Naive B cell (primary cell): ENCODE results near the gene AP3S2. TPM values are rescaled to one million over a fixed set of nuclear protein-coding genes. Genes with fewer than 3 reads are reported as not detected.
"Not testable (repeated sequence)": the region's sequence is repeated elsewhere in the genome, so short reads cannot be mapped to it uniquely, and the experiment has no call there.

Experiments
- ATAC-seq, 2 donors: fragments of 150-1000 bp; cut with Tn5 transposase; 2 replicates each; pipeline ENCODE4 v1.10.0; 2021; ENCODE audit warnings: low read depth in 2 of 2, mild to moderate bottlenecking in 2 of 2, moderate library complexity in 2 of 2
- DNase-seq: peaks from one replicate; pipeline ENCODE4 v3.0.0; 2022
- H3K27ac Mint-ChIP-seq, 6 donors: one replicate each; pipeline ENCODE4 v1.8.0; 2020 to 2022; ENCODE audit warnings: mild to moderate bottlenecking in 6 of 6, mixed read lengths in 6 of 6, moderate library complexity in 5 of 6, inconsistent platforms in 2 of 6
- H3K27me3 Mint-ChIP-seq, 3 donors: one replicate each; pipeline ENCODE4 v1.8.0; 2021 to 2022; ENCODE audit warnings: mixed read lengths in 3 of 3, mild to moderate bottlenecking in 1 of 3
- H3K36me3 Mint-ChIP-seq, 2 donors: one replicate each; pipeline ENCODE4 v1.8.0; 2020 to 2022; ENCODE audit warnings: mixed read lengths in 2 of 2, inconsistent platforms in 1 of 2, mild to moderate bottlenecking in 1 of 2
- H3K4me1 Mint-ChIP-seq, 3 donors: one replicate each; pipeline ENCODE4 v1.8.0; 2020 to 2022; ENCODE audit warnings: mixed read lengths in 3 of 3, inconsistent platforms in 1 of 3, mild to moderate bottlenecking in 1 of 3, moderate library complexity in 1 of 3
- H3K4me3 Mint-ChIP-seq, 8 donors: one replicate each; pipeline ENCODE4 v1.8.0; 2020 to 2022; ENCODE audit warnings: mild to moderate bottlenecking in 8 of 8, mixed read lengths in 8 of 8, moderate library complexity in 8 of 8, inconsistent platforms in 2 of 8
- H3K9me3 Mint-ChIP-seq, 7 donors: one replicate each; pipeline ENCODE4 v1.8.0; 2020 to 2022; ENCODE audit warnings: mixed read lengths in 7 of 7, mild to moderate bottlenecking in 5 of 7, inconsistent platforms in 2 of 7, moderate library complexity in 1 of 7
- polyA plus RNA-seq, 6 donors: library from polyadenylated mRNA; unstranded; fragments of 300-500 nt; fragmentation: Illumina TruSeq; gene quantifications; one replicate each; pipeline ENCODE4 v1.2.3, GENCODE V29; 2021; ENCODE audit warnings: low read depth in 6 of 6

Gene AP3S2
- polyA plus RNA-seq, 6 donors from 2014 or later = 19.3 to 40.9 (median 35.9) TPM

DNA sequence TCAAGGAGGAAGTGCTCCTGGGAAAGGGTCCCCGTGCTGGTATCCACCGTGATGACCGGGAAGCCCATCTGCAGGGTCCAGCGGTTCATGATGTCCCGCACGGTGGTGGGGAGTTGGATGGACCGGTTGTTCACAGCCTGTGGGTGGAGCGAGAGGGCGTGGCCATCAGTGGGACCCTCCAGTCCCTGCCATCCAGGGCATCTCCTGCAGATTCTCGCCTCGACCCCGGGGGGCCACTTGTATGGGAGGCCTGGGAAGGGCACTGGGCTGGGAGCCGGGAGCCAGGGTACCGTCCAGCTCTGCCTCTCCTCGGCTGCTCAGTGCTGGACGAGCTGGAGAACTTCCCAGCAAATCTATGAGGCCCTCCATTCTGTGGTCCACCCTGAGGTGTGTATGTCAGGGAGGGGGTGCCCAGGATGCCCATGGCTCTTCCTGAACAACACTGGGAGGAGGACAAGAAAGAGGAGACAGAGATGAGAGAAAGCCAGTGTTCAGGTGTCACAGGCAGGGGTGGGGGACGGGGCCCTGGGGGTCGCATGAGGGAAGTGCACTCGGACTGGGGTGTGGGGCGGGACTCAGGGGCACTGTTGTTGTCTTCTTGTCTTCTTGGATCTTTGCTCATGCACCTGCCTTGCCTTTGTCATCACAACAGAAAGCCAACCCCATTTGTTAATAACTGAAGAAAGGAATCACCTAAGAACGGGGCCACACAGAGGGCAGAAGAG lies 92.2 kb downstream of the AP3S2 start:
- no peak overlapping the region for H3K27ac Mint-ChIP-seq

DNA sequence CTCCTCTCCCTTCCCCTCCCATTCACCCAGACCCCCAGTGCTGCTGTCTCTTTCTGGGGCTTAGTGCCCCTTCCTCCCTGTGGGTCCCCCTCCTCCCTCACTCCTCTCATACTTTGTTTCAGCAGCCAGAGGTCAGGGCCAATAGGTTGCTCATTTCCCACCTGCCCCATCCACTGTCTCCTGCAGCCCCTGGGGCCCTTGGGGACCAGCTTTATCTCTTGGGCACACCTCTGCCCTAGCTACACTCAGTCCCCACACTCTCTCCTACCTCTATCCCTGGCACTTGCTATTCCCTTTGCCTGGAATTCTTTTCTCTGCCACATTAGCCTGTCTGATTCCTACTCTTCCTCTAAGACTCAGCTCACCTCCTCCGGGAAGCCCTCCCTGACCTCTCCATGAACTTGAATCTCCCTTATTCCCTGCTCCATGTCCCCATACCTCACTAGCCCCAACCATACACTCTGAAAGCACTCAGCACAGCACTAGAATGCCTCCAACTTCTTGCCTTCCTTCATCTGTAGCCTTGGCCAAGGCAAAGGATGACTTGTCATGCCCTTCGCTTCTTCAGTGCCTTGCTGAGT lies 93.8 kb downstream of the AP3S2 start:
- Mint-ChIP-seq H3K36me3 (no peaks in the 10 kb centered on the region), H3K27me3 (peaks cover 0 to 26% (median 24%) of the 10 kb centered on the region in 3 donors), H3K4me3 (no peak overlapping the region), H3K9me3 (peaks cover 0 to 20% (median 8%) of the 10 kb centered on the region in 7 donors), H3K4me1 (peaks cover 0 to 10% (median 6%) of the 10 kb centered on the region in 3 donors), H3K27ac (peak overlapping the region in 2 of 6 donors; percentile 3 to 79)
- ATAC-seq (no peak), DNase-seq (no peak)

More for the DNA sequence above, 92.2 kb downstream of the AP3S2 start:
- Mint-ChIP-seq H3K9me3 (peaks cover 0 to 6% (median 2%) of the 10 kb centered on the region in 7 donors), H3K36me3 (no peaks in the 10 kb centered on the region), H3K4me3 (no peak overlapping the region), H3K4me1 (peaks cover 0 to 10% (median 6%) of the 10 kb centered on the region in 3 donors), H3K27me3 (peaks cover 0 to 26% (median 24%) of the 10 kb centered on the region in 3 donors)
- no peak for ATAC-seq
- DNase-seq = no peak

DNA sequence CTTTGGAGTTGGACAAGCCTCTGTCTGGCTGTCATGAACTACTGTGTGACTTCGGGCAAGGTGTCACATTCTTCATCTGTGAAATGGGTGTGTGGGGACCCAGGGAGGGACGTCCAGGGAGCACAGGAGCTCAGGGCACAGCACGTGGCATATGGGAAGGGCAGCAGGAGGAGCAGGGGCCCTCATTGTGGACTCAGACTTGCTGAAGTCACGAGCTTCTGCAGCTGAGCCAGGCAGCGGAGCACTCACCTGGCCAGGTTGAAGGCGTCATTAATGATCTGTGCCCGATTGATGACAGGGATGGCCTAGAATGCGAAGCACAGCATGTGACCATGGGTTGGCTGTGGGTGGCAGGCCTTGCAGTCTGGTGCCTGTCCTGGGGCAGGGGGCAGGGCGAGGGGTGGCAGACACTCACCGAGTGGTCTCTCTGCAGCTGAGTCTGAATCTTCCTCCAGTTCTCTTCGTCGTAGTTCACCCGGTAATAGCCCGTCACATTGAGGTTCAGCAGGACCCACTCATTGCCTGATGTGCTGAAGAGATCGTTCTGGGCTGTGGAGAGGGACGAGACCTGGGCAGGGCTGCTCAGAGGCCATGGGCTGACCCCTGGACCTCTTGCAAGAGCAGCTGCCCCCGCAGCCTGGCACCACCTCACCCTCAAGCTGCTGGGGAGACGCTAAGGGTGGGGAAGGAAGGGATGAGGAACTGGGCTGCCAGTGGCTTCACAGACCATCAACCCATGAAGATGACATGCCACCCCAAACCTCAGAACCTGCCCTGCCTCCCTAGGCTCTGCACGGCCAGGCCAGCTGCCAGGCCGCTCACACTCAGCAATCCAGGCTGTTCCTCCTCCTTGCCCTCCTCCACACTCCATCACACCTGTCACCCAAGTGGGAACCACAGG lies 94.5 kb downstream of the AP3S2 start:
- peak; percentile 44 to 48 for ATAC-seq
- peaks cover 0 to 10% (median 6%) of the 10 kb centered on the region in 3 donors for H3K4me1 Mint-ChIP-seq
- peak overlapping the region in 1 of 6 donors; percentile 79 for H3K27ac Mint-ChIP-seq
- H3K9me3 Mint-ChIP-seq = peaks cover 0 to 21% (median 8%) of the 10 kb centered on the region in 7 donors
- peaks cover 0 to 24% (median 18%) of the 10 kb centered on the region in 3 donors for H3K27me3 Mint-ChIP-seq
- no peak for DNase-seq
- H3K4me3 Mint-ChIP-seq = peak overlapping the region in 1 of 8 donors; percentile 20
- no peaks in the 10 kb centered on the region for H3K36me3 Mint-ChIP-seq

DNA sequence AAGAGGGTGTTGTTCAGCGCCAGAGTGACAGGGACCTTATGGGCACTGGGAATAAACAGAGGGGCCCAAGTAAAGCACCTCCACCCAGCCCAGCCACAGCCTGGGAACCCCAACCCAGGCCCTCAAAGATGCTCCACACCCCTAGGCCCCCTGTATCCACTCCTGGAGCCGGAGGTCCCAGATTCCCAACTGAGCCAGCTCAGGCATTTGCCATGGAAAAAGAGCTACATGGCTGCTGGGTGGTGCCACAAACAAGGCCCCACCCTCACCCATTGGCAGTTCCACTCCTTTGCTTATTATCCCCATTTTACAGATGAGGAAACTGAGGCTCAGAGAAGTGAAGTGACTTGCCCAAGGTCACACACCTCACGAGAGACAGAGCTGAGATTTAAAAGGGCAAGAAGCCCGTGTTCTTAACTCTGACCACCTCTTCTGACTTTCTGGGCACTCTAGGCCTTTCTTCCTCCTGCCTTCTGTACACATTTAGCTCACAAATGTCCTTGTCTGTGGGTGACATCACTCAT lies 96.1 kb downstream of the AP3S2 start:
- Mint-ChIP-seq H3K27me3 (peaks cover 0 to 22% (median 18%) of the 10 kb centered on the region in 3 donors), H3K4me3 (no peak overlapping the region), H3K27ac (no peak overlapping the region), H3K4me1 (peaks cover 0 to 10% (median 6%) of the 10 kb centered on the region in 3 donors), H3K36me3 (no peaks in the 10 kb centered on the region), H3K9me3 (peaks cover 0 to 21% (median 8%) of the 10 kb centered on the region in 7 donors)
- ATAC-seq (no peak), DNase-seq (no peak)

DNA sequence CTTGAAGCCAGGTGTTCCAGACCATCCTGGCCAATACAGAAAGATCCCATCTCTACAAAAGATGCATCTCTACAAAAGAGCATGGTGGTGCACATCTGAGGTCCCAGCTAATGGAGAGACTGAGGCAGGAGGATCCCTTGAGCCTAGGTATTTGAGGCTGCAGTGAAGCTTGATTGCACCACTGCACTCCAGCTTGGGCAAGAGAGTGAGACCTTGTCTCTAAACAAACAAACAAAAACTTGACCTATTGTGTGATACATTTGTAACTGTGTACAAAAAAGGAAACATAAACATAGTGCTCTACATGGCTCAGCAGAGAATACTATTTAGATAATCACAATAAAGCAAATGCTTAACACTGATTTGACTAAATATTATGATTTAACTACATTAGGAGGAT lies 97.8 kb downstream of the AP3S2 start:
- Mint-ChIP-seq H3K27ac (no peak overlapping the region), H3K36me3 (no peaks in the 10 kb centered on the region), H3K27me3 (peaks cover 0 to 10% (median 5%) of the 10 kb centered on the region in 3 donors), H3K4me3 (no peak overlapping the region), H3K4me1 (peaks cover 0 to 10% (median 6%) of the 10 kb centered on the region in 3 donors), H3K9me3 (peaks cover 0 to 21% (median 8%) of the 10 kb centered on the region in 7 donors)
- no peak for DNase-seq
- no peak for ATAC-seq

DNA sequence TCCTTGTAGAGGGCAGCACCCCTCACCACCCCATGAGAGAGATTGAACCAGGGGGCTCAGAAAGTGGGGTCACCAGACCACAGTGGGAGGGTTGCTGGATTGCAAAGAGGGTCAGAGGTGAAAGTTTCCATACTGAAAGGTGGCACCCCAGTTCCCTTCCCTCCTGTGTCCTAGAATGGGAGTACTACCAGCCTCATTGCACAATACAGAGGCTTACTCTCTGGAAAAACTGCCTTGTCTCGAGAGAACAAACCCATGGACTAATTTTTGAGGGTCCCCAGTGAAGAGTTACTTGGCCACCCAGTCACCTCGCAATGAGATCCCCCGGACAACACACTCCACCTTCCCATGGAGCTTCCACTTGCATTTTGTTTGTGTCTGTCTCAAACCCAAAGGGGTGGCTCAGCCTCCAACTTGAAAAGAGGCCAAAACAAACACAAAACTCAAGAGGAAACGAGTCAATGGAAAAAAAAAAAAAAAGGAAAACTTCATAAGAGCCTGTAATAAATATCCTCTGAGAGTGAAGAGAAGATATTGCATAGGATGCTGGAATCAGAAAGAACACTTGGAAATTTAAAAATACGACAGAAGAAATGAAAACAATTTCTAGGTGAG lies 99.1 kb downstream of the AP3S2 start:
- Mint-ChIP-seq H3K9me3 (peaks cover 0 to 21% (median 11%) of the 10 kb centered on the region in 7 donors), H3K27ac (peak overlapping the region in 1 of 6 donors; percentile 19), H3K27me3 (peaks cover 0 to 5% (median 2%) of the 10 kb centered on the region in 3 donors), H3K4me3 (no peak overlapping the region), H3K36me3 (no peaks in the 10 kb centered on the region), H3K4me1 (peaks cover 0 to 4% (median 0%) of the 10 kb centered on the region in 3 donors)
- ATAC-seq (no peak), DNase-seq (no peak)

DNA sequence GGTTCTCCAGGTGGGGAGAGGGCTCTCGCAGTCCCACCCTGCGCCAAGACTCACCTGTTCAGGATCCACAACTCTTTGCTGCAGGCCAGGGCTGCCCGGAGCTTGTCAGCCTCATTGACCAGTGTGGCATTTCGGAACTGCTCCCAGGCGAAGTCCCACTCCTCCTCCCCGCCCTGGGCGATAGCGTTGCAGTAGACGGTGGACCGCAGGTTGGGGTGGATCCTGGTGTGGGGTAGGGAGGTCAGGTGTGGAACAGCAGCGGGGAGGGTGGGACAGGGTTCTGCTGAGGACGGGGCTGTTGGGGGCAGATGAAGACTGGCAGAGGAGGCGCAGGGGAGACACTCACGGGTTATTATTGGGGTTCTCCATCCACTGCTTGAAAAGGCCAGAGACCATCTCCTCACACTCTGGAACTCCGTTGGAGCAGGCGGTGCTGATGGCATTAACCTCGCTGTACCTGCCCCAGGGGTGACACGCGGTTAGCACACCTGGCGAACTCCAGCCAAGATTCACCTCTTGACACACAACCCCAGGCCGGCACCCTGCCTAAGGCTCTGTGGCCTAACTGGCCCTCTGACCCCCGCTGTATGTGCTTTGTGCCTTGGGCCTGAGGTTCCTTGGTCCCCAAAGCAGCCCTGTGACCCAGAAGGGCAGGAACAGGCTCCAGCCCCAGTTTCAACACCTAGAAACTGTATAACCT lies 101.5 kb downstream of the AP3S2 start:
- DNase-seq (no peak), ATAC-seq (no peak)
- Mint-ChIP-seq H3K27ac (no peak overlapping the region), H3K4me3 (no peak overlapping the region), H3K27me3 (peaks cover 0 to 9% (median 5%) of the 10 kb centered on the region in 3 donors), H3K9me3 (peaks cover 0 to 34% (median 20%) of the 10 kb centered on the region in 7 donors), H3K36me3 (no peaks in the 10 kb centered on the region), H3K4me1 (no peaks in the 10 kb centered on the region)

DNA sequence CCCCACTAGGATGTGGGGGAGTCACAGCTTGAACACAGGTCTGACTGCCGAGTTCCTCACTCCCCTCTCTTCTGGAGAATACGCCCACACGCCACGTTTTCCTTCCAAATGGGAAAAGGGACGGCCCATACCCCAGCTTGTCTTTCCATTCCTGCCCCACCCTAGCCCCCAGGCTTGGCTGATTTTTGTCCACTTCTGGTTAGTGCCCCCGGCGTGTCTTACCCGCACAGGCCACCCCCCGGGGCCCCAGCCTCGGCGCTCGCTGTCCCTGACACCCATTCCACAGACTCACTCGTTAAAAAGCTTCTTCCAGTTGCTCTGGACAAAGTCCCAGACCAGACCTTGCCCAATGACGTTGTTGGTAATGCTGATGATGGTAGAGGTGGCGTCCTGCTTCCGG lies 103.1 kb downstream of the AP3S2 start:
- Mint-ChIP-seq H3K36me3 (no peaks in the 10 kb centered on the region), H3K9me3 (peaks cover 0 to 22% (median 12%) of the 10 kb centered on the region in 7 donors), H3K27ac (no peak overlapping the region), H3K4me1 (no peaks in the 10 kb centered on the region), H3K27me3 (peaks cover 0 to 9% (median 5%) of the 10 kb centered on the region in 3 donors), H3K4me3 (no peak overlapping the region)
- ATAC-seq (no peak), DNase-seq (no peak)

DNA sequence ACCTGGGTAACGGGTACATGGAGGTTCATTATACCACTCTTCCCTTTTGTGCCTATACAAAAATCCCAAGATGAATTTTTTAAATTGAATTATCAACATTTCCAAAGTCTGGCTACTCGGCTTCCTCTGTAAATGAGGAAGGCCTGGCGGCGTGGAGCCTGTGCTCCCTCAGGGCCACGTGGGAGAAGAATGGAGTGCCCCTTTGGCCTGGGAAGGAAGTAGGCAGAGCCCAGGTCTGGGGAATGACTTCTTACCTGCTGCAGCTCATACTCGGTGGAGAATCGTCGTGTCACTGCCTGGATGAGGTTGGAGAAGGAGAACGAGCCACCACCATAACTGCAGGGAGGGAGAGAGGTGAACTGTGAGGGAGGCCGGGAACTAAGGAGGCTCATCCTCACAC lies 103.6 kb downstream of the AP3S2 start:
- peaks cover 0 to 17% (median 12%) of the 10 kb centered on the region in 7 donors for H3K9me3 Mint-ChIP-seq
- no peaks in the 10 kb centered on the region for H3K36me3 Mint-ChIP-seq
- H3K27me3 Mint-ChIP-seq = peaks cover 0 to 9% (median 5%) of the 10 kb centered on the region in 3 donors
- no peaks in the 10 kb centered on the region for H3K4me1 Mint-ChIP-seq
- no peak overlapping the region for H3K4me3 Mint-ChIP-seq
- no peak overlapping the region for H3K27ac Mint-ChIP-seq
- ATAC-seq = no peak
- no peak for DNase-seq

DNA sequence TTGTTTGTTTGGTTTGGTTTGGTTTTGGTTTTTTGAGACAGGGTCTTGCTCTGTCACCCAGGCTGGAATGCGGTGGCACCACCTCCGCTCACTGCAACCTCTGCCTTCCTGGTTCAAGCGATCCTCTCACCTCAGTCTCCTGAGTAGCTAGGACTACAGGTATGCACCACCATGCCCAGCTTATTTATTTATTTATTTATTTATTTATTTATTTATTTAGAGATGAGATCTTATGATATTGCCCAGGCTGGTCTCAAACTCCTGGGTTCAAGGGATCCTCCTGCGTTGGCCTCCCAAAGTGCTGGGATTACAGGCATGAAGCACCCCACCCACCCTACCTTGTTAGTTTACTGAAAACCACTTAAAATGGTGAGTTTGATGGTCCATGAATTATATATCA lies 105.2 kb downstream of the AP3S2 start:
- not testable (repeated sequence) for H3K4me3 Mint-ChIP-seq, ATAC-seq, DNase-seq

DNA sequence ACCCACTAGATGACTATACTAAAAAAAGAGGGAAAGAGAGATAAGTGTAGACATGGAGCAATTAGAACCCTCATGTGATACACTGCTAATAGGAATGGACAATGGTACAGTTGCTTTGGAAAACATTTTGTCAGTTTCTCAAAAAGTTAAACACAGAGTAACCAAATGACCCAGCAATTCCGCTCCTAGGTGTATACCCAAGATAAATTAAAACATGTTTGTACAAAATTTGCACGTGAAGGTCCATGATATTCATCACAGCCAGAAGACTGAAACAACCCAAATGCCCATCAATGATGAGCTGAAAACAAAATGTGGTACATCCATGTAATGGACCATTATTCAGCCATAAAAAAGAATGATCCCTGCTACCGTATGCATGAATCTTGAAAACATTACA lies 105.8 kb downstream of the AP3S2 start:
- Mint-ChIP-seq H3K4me3 (no peak overlapping the region), H3K4me1 (no peaks in the 10 kb centered on the region), H3K9me3 (peaks cover 0 to 17% (median 12%) of the 10 kb centered on the region in 7 donors), H3K36me3 (no peaks in the 10 kb centered on the region), H3K27ac (no peak overlapping the region), H3K27me3 (peaks cover 0 to 9% (median 2%) of the 10 kb centered on the region in 3 donors)
- DNase-seq = no peak
- ATAC-seq = no peak

More for the DNA sequence above, 105.2 kb downstream of the AP3S2 start:
- H3K4me1 Mint-ChIP-seq, H3K27me3 Mint-ChIP-seq, H3K36me3 Mint-ChIP-seq, H3K27ac Mint-ChIP-seq: not testable (repeated sequence)
- peaks cover 0 to 17% (median 12%) of the 10 kb centered on the region in 7 donors for H3K9me3 Mint-ChIP-seq

DNA sequence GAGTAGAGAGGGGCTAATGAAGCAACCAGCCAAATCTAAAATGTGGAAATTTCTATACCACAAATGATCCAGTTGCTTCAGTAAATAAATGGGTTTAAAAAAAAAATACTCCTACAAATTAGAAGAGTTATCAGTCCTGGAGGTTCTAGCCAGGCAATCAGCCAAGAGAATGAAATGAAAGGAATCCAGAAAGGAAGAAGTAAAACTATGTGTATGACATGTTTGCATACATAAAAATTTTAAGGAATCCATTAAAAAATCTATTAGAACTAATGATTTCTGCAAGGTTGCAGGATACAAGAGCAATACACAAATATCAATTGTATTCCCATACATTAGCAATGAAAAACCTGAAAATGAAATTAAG lies 108.0 kb downstream of the AP3S2 start:
- Mint-ChIP-seq H3K4me3 (no peak overlapping the region), H3K9me3 (peaks cover 0 to 17% (median 12%) of the 10 kb centered on the region in 7 donors), H3K4me1 (peaks cover 2 to 11% (median 5%) of the 10 kb centered on the region in 3 donors), H3K27me3 (peaks cover under 1 to 10% (median 4%) of the 10 kb centered on the region in 3 donors), H3K36me3 (no peaks in the 10 kb centered on the region), H3K27ac (no peak overlapping the region)
- DNase-seq (no peak), ATAC-seq (no peak)
